GM19025 (cell line): Measurements from ENCODE around the gene DMRTA1.
"Not testable (repeated sequence)": the region's sequence is repeated elsewhere in the genome, so short reads cannot be mapped to it uniquely, and the experiment has no call there.

Experiments used
- ATAC-seq: cut with Tn5 transposase; IDR thresholded peaks from one replicate; pipeline ENCODE4 v1.9.1; 2021; ENCODE audit warnings: mild to moderate bottlenecking, low read depth, moderate library complexity; ENCODE audit not compliant: unreplicated experiment

The DMRTA1 gene

GRCh38 chr9:22455181-22455580 lies 8.6 kb downstream of the DMRTA1 start:
- no peak for ATAC-seq

GRCh38 chr9:22457448-22457847 lies 10.8 kb downstream of the DMRTA1 start:
- ATAC-seq = no peak

- ATAC-seq = no peak
These were observed 16.6 kb downstream of the DMRTA1 start for GRCh38 chr9:22463205-22463604.

GRCh38 chr9:22469928-22470544 lies 23.4 kb downstream of the DMRTA1 start:
- peak; percentile 55 for ATAC-seq

- ATAC-seq = no peak
These were observed 34.9 kb downstream of the DMRTA1 start for GRCh38 chr9:22481566-22481965.

GRCh38 chr9:22483528-22484070 lies 37.0 kb downstream of the DMRTA1 start:
- ATAC-seq = no peak

- not testable (repeated sequence) for ATAC-seq
These were observed 49.6 kb downstream of the DMRTA1 start for GRCh38 chr9:22496197-22496596.
